Endometrium (tissue), 2 donors: ENCODE measurements around the gene ANO1.

Experiments
- FAIRE-seq: peaks from 2 replicates; lab custom pipeline; 2012; peaks lifted over from hg19 to GRCh38; lab: Jason Lieb, UNC
- donor health status: control.
- donor health status: control.

ANO1 gene

DNA sequence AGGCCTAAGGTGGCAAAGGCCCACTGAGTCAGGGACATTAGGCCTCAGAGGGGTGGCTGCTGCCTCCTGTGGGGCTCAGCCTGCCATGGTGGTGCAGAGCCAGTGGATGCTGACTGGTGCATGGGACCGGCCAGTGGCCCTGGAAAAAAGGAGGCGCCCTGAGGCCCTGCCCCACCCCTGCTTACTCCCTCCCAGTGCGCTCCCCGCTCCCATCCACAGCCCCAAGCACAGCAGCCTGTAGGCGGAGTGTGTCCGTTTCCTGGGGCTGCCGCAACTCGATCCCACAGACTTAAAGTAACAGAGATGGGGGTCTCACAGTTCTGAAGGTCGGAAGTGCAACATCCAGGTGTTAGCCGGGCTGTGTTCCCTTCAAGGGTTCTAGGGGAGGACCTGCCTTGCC, 86.6 kb downstream of the ANO1 start:
- no peak for FAIRE-seq

DNA sequence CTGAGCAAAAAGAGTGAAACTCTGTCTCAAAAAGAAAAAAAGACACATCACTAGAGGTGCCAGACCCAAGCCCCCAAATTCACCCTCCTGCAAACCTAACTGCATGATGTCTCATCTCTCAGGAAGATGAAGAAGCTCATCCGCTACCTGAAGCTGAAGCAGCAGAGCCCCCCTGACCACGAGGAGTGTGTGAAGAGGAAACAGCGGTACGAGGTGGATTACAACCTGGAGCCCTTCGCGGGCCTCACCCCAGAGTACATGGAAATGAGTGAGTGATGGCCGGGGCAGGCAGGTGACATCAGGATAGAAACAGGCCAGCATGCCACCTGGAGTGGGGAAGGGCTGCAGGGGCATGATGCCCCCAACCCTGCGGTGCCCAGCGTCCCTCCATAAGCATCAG, 89.0 kb downstream of the ANO1 start:
- no peak for FAIRE-seq

DNA sequence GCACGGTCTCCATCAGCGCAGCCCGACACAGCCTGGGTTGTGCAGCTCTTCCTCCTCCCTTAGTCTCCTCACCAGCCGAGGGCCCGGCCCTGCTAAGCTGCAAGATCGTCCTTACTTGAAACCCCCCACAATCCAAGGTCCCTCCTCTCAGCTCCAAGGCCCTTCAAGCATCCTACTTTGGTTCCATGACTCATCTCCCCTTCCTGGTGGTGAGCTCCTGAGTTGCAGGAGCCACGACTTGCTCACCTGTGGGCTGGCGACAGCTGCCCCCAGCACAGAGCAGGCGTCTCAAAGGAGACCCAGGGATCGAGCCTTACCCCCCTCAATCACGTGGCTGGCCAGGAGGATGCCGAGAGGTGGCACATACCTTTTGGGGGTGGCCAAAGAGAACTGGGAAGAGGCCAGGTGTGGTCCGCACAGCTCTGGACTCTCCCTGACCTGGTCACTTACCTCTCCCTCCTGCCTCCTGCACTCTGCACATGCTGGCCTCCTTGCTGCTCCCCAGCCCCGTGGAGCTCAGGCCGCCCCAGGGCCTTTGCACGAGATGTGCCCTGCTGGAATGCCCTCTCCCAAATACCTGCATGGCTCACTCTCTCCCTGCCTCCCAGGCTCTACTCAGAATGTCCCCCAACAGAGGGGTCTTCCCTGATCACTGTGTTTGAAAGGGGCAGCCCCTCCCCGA, 89.7 kb downstream of the ANO1 start:
- no peak for FAIRE-seq

DNA sequence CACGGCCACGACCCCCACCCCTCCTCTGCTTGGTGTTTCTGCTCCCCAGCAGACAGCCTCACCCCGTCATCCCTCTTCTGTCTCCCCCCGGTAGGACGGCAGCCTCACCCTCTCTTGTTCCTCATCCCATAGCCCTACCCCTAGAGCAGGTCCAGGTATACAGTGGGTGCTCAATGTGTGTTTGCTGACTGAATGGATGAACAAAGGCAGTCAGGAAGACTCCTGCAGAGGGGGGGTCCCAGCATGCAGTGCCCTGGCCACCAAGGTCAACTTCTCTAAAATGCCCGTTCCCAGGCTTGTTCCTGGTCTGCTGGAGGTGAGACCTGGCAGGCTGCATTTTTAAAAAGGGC, 90.3 kb downstream of the ANO1 start:
- FAIRE-seq: no peak

DNA sequence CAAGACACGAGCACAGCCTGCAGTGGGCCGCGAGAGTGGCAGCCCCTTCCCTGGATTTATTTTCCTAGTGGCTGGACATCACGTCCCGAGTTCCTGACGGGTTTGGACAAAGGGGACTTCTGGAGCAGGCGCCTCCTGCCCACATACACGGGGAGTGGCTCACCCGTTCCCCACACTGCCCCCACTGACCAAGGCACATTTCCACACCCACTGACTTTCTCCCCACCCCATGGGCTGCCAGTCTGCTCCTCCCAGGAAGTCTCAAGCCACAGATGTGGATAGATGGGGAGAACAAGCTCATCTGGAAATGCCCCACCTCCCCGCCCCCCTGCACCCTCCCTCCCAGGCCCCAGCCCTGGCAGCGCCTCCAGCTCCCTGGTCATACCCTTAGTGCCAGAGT, 91.0 kb downstream of the ANO1 start:
- no peak for FAIRE-seq

DNA sequence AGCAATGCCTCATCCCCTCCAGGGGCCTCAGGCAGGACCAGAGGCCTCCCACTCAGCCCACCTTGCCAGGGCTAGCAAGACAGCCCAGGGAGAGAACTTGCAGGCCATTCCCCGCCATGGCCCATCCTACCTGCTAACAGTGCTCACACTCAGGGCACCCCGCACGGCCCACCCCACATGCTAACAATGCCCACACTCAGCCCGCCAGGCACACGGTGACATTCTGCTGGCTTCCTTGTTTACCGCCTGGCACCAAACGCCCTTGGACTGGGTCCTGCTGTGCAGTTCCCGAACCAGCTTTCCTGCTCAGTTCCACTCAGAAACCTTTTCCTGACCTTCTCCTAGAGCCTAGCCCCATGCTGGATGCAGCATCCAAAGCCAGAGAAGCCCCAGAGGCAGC, 91.5 kb downstream of the ANO1 start:
- no peak for FAIRE-seq

DNA sequence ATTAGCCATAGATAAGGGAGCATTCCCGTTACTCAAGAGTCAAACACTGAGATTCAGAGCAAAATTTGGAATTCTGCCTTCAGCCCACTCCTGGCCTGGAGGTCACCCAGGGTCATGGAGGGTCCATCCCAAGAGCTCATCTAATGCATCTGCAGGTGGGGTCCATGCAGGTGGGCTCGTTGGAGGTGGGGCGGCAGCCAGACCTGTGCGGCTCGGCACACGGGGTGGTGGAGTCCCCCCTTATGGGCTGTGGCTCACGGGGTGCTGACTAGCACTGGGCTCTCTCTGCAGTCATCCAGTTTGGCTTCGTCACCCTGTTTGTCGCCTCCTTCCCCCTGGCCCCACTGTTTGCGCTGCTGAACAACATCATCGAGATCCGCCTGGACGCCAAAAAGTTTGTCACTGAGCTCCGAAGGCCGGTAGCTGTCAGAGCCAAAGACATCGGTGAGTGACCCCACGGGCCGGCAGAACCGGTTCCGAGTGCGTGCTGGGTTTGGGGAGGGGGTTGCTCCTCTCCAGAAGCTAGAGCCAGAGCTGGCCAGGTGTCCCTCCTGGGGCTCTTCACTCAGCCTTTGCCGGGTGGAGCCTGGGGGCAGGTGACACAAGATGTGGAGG, 92.6 kb downstream of the ANO1 start:
- FAIRE-seq: no peak

DNA sequence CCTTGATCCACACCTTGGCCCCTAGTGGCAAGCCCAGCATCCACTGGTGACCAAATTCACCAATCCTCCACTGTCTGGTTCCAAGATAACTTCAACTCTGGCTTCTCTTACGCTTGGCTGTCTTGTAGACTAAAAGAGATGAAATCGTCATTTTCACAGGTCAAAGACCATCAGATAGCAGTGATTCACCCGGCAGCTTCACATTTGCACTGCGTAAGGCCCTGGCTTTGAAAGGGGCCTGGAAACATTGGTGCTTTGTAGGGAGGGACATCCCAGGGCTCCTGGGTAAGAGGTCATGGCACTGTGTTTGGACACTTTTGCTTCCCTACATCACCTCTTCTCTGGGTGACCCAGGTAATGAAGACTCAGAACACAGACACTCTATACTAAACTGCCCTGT, 94.9 kb downstream of the ANO1 start:
- no peak for FAIRE-seq

DNA sequence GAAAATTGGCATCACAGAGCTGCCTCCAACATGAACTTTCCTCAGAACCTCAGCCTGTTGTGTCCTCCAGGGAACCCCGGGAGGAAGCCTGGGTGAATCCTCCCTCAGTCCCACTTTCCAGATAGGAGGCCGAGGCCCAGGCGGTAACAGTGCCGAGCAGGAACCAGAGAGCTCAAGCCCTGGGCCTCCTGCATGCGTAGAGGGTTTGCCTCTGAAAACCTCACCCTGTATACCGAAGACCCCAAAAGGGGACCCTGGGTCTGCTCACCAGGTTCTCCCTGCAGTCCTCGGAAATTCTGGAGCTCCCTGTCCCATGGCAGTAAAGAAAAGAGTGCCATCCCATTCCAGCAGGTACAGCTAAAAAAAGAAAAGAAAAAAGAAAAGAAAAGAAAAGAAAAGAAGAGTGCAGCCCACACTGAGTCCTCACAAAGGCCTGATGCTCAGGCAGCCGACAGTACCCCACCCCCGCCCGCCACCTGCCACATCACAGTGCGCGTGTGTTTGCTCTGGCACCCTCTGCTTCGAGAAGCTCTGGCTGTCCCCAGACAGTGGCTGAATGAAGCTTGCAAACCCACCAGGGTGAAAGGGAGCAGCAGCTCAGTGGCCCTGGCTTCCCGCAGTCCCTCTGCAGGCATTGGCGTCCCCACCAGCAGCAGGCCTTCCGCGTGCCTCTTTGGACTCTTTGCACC, 96.6 kb downstream of the ANO1 start:
- FAIRE-seq: no peak

DNA sequence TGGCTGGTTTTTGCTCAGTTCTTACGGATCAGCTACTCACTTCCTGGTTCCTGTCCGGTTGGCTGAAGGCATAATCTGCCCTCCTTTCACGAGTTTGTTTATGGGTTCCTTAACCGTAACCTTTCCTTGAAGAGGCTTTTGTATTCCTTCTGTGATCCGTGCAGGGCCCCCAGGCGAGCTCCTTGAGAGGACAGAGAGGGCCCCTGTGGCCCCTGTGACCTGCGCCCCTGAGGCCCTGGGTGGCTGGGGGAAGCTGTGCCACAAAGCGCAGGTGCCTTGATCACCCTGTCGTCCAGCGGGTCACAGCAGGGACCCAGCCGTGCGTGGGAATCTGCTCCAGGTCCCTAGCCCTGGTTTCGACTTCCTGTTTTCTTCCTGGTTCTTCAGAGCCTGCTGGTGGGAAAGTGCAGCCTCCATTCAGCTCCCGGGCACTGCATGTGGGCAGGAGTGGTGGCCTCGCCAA, 97.2 kb downstream of the ANO1 start:
- FAIRE-seq: no peak

DNA sequence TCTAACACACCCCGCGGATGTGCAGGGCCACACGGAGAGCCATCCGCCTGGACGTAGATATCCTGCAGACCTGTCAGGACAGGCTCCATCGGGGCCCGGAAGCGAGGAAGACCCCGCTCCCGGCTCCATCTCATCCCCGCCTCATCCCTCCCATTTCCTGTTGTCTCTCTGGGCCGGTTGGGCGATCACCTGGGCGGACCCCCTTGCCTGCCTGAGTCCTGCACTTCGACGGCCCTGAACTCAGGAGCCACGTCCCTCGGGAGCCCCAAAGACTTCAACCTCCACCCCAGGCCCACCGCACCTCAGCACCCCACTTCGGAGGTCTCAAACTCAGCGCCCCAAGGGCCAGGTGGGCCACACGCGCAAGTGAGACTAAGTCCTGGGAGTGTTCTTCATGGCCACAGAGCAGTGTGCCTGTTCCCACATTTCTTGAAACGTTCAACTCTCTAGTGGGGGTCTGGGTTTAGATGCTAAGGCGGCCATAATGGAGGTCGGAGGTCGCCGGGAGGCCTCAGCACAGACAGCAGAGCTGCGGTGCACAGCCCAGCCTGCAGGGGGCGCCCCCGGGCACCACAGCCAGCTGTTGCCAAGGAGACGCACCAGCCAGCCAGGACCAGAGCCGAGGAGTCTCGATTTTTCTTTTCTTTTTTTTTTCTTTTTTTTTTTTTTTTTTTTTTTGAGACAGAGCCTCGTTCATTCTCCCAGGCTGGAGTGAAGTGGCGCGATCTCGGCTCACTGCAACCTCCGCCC, 99.0 kb downstream of the ANO1 start:
- FAIRE-seq: no peak

DNA sequence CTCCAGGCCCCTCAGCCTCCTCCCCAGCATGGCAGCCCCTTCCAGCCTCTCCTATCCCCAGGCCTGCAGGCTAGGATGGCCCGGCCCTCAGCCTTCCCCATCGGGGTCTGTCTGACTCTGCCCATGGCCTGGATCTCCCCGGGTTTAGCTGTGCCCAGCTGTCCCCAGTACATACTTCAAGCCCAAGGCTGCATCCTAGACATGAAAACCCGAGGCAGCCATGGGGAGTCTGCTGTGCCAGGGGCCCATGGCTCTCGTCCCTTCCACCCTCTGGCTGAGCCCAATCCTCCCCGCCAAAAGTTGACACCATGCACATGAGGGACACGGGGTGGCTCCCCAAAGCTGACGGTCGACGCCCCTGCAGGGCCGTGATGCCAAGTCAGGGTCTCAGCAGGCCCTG, 102.8 kb downstream of the ANO1 start:
- FAIRE-seq: no peak

DNA sequence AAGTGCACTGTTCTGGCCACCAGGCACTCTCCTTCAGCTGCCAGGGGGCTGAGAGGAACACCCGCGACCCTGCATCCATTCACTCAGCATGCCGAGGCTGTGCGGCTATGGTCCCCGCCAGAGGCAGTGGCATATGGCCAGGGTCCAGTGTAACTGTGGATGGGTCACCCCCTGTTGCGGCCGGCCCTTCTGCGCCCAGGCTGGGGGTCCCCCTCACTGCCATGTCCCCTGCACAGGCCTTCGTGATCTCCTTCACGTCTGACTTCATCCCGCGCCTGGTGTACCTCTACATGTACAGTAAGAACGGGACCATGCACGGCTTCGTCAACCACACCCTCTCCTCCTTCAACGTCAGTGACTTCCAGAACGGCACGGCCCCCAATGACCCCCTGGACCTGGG, 104.1 kb downstream of the ANO1 start:
- FAIRE-seq: no peak

DNA sequence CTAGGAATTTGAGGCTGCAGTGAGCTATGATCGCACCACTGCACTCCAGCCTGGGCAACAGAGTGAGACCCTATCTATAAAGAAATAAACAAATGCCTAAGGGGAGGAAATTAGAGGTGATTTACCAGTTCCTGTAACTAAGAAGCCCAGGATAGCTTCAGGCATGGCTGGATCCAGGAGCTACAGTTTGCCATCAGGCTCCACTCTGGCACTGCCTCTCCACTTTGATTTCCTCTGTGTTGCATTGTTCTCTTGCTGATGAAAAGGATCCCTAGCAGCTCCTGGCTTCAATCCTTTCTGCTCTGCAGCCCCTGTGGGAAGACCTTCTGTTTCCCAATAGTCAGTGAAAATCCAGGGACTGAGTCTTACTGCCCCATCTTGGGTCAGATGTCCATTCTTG, 104.9 kb downstream of the ANO1 start:
- no peak for FAIRE-seq

DNA sequence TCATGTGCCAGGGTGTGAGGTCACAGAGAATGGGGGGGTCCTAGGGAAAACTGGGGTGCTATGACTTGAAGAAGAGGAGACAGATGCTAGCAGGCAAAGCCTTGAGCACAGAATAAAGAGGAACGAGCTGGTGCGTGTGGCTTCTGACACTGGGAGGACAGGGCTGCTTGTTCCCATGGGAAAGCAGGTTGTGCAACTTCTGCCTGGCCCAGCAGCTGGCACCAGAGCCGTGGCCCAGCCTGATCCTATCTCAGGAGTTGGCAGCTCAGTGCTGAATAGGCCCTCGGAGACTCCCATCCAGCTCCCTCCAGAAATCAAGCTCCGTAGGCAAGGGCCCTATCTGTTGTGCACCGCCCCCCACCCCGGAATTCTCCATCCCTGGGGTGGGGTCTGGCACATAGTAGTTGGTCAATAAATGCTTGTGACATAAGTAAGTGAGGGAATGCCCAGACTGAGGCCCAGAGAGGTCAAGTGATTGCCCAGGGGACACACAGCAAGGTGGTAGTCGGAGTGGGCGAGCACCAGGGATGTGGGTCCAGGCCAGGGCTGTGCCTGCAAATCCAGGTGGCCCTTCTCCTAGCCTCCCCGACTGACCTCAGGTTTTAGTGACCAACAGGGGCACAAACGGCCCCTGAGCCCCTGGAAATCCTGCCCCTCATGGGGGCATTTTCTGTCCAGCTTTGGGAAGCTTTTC, 105.5 kb downstream of the ANO1 start:
- no peak for FAIRE-seq

DNA sequence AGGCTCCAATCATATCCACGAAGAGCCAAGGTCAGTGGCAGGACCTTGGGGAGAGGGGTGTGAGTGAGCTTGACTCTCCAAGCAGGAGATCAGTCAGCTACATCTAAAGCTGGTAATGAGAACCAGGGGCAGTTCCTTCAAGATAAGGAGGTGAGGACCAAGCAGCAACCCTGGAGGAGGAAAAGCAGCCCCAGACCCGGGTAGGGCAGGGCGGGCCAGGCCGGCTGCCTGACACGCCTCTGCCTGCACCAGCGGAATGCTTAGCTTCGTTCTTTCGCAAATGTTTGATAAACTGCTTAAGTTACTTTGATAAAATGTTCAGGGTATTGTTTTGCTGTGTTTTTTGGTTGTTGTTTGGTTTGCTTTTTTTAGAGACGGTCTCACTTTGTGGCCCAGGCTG, 106.3 kb downstream of the ANO1 start:
- no peak for FAIRE-seq

DNA sequence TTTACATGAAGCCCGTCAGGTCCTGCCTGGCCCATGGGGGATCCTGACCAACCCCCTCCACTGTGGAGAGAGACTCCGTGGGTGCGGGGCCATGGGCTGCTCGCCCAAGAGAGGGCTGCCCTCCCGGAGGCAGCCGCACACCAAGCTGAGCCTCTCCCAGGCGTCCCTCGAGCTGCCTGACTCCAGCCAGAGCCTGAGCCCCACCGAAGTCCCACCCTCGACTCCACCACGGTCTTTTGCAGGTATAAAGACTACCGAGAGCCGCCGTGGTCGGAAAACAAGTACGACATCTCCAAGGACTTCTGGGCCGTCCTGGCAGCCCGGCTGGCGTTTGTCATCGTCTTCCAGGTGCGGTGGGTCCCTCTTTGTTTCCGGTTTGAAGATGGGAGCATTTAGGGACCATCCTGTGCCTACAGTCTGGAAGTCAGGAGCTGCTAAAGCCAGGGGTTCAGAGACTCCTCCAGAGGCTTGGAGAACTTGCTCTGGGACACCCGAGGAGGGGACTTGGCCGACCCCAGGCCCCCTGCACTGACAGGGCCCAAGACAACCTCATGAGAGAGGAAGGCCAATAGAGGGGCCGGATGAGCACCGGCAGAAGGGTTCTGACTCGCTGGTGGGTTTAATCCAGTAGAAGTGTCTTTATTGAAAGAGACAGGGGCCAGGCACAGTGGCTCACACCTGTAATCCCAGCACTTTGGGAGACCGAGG, 107.4 kb downstream of the ANO1 start:
- FAIRE-seq: no peak

DNA sequence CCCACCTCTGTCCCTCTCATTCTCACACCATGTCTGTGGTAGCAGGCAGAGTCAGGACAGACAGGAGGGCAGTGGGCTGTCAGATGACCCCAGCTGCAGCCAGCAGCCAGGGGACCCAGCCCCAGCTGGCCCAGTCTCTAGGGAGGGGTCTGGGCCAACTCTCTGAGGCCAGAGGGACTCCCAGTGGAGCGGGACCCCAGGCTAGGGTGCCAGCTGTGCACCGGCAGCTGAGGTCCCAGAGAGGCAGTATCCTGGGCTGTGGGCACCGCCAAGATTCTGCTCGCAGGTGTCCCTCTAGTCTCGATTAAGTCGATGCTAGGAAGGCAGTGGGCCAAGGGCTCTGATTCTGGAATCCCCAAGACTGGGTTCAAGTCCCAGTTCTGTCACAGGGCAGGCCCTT, 108.3 kb downstream of the ANO1 start:
- no peak for FAIRE-seq

DNA sequence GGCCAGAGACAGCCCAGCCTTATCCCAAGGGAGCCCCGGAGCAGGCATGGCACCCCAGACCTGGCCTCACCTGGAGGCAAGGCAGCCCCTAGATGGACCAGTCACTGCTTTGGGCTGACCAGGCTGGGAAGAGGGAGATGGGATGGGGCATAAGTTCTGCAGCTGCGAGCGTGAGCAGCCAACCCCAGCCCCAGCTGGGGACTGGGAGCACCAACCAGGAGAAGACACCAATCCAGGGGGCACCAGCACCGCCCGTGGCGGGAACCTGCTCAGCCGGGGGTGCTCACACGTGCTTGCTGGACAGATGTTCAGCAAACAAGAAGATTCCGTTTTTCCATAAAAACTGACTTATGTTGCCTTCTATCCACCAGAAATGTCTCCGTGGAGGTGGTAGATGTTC, 108.8 kb downstream of the ANO1 start:
- no peak for FAIRE-seq

DNA sequence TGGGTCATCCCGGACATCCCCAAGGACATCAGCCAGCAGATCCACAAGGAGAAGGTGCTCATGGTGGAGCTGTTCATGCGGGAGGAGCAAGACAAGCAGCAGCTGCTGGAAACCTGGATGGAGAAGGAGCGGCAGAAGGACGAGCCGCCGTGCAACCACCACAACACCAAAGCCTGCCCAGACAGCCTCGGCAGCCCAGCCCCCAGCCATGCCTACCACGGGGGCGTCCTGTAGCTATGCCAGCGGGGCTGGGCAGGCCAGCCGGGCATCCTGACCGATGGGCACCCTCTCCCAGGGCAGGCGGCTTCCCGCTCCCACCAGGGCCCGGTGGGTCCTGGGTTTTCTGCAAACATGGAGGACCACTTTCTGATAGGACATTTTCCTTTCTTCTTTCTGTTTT, 109.7 kb downstream of the ANO1 start:
- FAIRE-seq: no peak

DNA sequence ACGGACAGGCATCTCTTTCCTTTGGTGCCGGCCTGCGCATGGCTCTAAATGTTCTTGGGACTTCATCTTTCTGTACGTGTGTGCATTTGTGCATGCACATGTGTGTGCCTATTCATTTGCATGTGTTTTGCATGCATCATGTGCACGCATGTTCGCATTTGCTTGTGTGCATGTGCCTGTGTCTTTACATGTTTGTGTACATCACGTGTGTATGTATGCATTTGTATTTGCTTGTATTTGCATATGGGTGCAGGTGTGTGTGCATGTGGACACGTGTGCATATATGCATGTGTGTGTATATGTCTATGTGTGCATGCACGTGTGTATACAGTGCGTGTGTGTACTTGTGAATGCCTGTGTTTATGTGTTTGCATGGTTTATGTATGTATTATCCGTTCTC, 111.5 kb downstream of the ANO1 start:
- no peak for FAIRE-seq
